Measurements from ENCODE around the gene KDM2B.

Gene KDM2B

DNA sequence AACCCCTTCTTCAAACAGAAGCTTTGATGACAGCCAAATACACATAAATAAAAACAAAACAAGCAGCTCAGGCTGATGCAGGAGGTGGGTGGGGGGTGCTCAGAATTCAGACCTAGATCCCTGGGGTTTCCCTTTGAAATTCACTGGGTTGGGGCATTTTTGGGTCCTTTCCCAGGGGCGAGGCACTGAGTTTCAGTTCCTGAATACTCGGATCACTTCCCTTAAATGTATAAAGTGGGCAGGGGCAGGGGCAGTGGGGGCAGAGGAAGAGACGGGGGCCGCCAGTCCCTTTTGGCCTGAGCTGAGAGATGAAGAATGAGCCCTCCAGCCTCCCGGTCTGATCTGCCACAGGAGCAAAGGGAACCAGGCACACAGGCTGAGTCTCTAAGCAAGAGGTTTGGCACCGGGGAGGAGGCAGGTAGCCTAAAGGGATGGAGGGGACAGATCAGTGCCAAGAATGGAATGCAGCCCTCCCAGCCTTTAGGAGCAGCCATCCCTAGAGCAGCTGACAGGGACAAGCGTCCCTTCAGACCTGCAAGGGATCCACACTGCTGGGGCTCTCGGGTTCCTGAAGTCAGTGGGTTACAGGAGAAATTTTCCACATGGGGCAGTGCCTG is 20.3 kb downstream of the KDM2B start:
- TF ChIP-seq, protein P1, sequence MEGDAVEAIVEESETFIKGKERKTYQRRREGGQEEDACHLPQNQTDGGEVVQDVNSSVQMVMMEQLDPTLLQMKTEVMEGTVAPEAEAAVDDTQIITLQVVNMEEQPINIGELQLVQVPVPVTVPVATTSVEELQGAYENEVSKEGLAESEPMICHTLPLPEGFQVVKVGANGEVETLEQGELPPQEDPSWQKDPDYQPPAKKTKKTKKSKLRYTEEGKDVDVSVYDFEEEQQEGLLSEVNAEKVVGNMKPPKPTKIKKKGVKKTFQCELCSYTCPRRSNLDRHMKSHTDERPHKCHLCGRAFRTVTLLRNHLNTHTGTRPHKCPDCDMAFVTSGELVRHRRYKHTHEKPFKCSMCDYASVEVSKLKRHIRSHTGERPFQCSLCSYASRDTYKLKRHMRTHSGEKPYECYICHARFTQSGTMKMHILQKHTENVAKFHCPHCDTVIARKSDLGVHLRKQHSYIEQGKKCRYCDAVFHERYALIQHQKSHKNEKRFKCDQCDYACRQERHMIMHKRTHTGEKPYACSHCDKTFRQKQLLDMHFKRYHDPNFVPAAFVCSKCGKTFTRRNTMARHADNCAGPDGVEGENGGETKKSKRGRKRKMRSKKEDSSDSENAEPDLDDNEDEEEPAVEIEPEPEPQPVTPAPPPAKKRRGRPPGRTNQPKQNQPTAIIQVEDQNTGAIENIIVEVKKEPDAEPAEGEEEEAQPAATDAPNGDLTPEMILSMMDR (conservative IDR thresholded peaks at IDR 0.05; ENCODE audit: low read depth, low read length) = no peak
- no peak overlapping the region for H3K4me3 ChIP-seq (ENCODE audit: low read length)
- no peak for DNase-seq (ENCODE audit: low read depth)

DNA sequence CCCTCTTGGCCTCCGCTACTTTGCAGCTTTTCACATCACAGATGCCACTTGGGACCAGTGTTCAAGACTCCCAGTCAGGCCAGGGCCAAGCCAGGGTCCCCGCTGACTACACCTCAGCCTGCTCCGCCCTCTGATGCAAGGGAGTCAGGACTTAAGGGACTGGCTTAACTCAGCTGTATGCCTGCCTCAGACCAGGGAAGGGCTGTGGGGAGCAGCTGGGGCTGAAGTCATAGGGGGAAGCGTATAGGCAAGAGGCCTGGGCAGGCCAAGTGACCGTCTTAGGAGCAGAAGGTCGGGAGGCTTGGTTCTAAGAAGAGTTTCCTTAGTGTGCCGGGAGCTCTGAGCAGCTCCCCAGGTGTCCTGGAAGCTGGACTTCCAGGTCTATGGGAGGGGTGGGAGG is 21.9 kb downstream of the KDM2B start:
- H3K4me3 ChIP-seq (ENCODE audit: low read length) = no peak overlapping the region
- DNase-seq (ENCODE audit: low read depth) = no peak
- TF ChIP-seq, protein P1 (conservative IDR thresholded peaks at IDR 0.05; ENCODE audit: low read depth, low read length) = no peak

DNA sequence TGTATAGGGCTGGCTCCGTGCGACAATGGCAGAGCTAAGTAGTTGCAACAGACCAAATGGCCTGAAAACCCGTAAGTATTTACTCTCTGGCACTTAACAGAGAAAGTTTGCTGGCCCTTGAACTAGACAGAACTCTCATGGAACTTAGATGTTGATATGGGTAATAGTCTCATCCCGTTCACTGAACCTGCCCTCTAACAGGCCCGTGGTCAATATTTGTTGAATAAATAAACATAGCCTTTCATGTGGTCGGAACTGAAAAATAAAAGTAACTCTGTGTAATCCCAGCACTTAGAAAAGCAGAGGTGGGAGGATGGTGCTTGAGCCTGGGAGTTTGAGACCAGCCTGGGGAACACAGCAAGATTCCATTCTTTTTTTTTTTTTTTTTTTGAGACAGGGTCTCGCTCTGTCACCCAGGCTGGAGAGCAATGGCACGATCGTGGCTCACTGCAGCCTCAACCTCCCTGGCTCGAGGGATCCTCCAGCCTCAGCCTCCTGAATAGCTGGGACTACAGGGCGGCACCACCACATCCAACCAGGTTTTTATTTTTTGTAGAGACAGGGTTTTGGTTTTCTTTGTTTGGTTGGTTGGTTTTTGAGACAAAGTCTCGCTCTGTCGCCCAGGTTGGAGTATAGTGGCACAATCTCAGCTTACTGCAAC is 29.7 kb downstream of the KDM2B start:
- no peak overlapping the region for H3K4me3 ChIP-seq (ENCODE audit: low read length)
- TF ChIP-seq, protein P1 (conservative IDR thresholded peaks at IDR 0.05; ENCODE audit: low read depth, low read length) = no peak
- no peak for DNase-seq (ENCODE audit: low read depth)

DNA sequence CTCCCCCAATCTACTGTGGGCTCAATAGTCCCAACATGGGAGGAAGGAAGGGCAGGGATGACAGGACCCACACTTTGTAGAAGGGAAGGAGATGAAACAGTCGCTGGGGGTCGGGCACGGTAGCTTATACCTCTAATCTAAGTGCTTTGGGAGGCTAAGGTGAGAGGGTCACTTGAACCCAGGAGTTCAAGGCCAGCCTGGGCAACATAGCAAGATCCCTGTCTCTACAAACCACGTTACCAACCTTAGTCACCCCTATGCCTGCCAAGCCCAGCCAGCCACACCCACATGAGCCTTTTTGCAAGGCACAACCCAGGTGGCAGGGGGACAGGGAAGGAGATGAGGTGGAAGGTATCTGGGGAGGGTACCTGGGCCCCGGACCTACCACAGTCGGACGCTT is 31.7 kb downstream of the KDM2B start:
- DNase-seq (ENCODE audit: low read depth) = no peak
- TF ChIP-seq, protein P1 (conservative IDR thresholded peaks at IDR 0.05; ENCODE audit: low read depth, low read length) = no peak
- no peak overlapping the region for H3K4me3 ChIP-seq (ENCODE audit: low read length)

DNA sequence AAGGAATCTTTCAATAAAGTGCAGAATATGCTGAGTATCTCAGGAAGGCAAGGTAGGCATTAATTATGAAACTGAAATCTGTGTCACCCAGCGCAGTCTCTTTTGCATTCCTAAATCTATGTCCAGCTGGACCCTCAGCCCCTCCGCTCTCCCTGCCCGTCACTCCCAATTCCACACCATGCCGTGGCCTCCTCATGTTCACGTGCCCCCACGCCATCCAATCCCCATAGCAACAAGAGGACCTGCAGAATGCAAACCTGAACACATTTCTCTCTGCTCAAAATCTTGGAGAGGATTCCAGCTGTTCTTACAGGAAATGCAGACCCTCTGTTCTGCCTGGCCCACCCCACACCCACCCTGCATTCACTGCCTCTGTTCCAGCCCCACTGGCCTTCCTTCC is 35.3 kb downstream of the KDM2B start:
- no peak overlapping the region for H3K4me3 ChIP-seq (ENCODE audit: low read length)
- no peak for DNase-seq (ENCODE audit: low read depth)
- TF ChIP-seq, protein P1 (conservative IDR thresholded peaks at IDR 0.05; ENCODE audit: low read depth, low read length) = no peak

DNA sequence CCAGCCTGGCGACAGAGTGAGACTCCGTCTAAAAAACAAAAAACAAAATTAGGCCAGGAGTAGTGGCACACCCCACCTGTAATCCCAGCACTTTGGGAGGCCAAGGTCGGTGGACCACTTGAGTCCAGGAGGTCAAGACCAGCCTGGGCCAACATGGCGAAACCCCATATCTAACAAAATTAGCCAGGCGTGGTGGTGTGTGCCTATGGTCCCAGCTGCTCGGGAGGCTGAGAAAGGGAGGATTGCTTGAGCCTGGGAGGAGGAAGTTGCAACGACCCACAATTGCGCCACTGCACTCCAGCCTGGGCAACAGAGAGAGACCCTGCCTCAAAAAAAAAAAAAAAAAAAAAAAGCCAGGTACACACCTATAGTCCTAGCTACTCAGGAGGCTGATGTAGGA is 37.0 kb downstream of the KDM2B start:
- DNase-seq (ENCODE audit: low read depth) = no peak
- TF ChIP-seq, protein P1 (conservative IDR thresholded peaks at IDR 0.05; ENCODE audit: low read depth, low read length) = no peak
- no peak overlapping the region for H3K4me3 ChIP-seq (ENCODE audit: low read length)

DNA sequence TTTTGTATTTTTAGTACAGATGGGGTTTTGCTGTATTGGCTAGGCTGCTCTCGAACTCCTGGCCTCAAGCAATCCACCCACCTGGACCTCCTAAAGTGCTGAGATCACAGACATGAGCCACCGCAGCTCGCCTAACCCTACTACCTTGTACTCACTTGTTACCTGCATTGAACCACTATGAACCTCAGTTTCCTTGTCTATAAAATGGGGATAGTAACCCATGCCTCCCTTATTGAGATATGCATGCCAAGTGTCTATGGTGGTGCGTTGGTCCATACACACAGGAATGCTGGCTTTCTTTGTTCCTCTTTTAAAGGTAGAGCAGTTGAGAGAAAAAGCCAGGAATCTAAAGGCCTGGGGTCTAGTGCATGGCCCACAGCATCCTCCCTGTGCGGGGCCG is 40.9 kb downstream of the KDM2B start:
- no peak overlapping the region for H3K4me3 ChIP-seq (ENCODE audit: low read length)
- no peak for DNase-seq (ENCODE audit: low read depth)
- TF ChIP-seq, protein P1 (conservative IDR thresholded peaks at IDR 0.05; ENCODE audit: low read depth, low read length) = no peak
